OCI-LY1 (cell line): ENCODE measurements around the gene FXYD1.
A peak's percentile ranks its signal among the peaks of the same experiment; 100 is the strongest.

Experiments
- H2AFZ ChIP-seq: fragments of 200-600 bp; sonication (generic), shearing (Covaris generic); 2 replicates; pipeline ENCODE4 v1.6.0; 2014; ENCODE audit warnings: antibody characterized with exemption, mild to moderate bottlenecking, low read length
- H3F3A ChIP-seq: fragments of 200-600 bp; sonication (generic), shearing (Covaris generic); 2 replicates; pipeline ENCODE4 v1.6.0; 2014; ENCODE audit warnings: mild to moderate bottlenecking, antibody characterized with exemption, low read length, moderate library complexity; ENCODE audit not compliant: insufficient read depth
- H3K27ac ChIP-seq: fragments of 200-600 bp; sonication (generic); 2 replicates; pipeline ENCODE4 v1.5.1; 2014; ENCODE audit warnings: low read length, mixed run types, mild to moderate bottlenecking, low read depth; ENCODE audit not compliant: poor library complexity, severe bottlenecking
- H3K27me3 ChIP-seq: fragments of 200-600 bp; sonication (generic); 2 replicates; pipeline ENCODE4 v1.6.0; 2014; ENCODE audit warnings: antibody characterized with exemption, mild to moderate bottlenecking, low read length, moderate library complexity; ENCODE audit not compliant: insufficient read depth
- H3K36me3 ChIP-seq: fragments of 200-600 bp; sonication (generic); 2 replicates; pipeline ENCODE4 v1.6.1; 2014; ENCODE audit warnings: mild to moderate bottlenecking, antibody characterized with exemption, low read length, moderate library complexity, mixed read lengths; ENCODE audit not compliant: insufficient read depth
- H3K4me1 ChIP-seq: fragments of 200-600 bp; sonication (generic); 2 replicates; pipeline ENCODE4 v1.5.1; 2014; ENCODE audit warnings: mild to moderate bottlenecking, low read length, moderate library complexity; ENCODE audit not compliant: insufficient read depth, severe bottlenecking
- H3K4me2 ChIP-seq: fragments of 200-600 bp; sonication (generic), shearing (Covaris generic); 2 replicates; pipeline ENCODE4 v1.6.1; 2014; ENCODE audit warnings: low read length
- H3K4me3 ChIP-seq: fragments of 200-600 bp; sonication (generic); 2 replicates; pipeline ENCODE4 v1.5.1; 2014; ENCODE audit warnings: low read length, low read depth, mild to moderate bottlenecking, mixed read lengths; ENCODE audit not compliant: poor library complexity, severe bottlenecking
- H3K79me2 ChIP-seq: fragments of 200-600 bp; shearing (Covaris generic); 2 replicates; pipeline ENCODE4 v1.6.1; 2016; ENCODE audit warnings: mixed run types, low read length, mixed read lengths; ENCODE audit not compliant: insufficient read depth
- H3K9ac ChIP-seq: fragments of 200-600 bp; sonication (generic), shearing (Covaris generic); 2 replicates; pipeline ENCODE4 v1.6.1; 2014; ENCODE audit warnings: mild to moderate bottlenecking, low read length, mixed read lengths
- H3K9me2 ChIP-seq: fragments of 200-600 bp; sonication (generic), shearing (Covaris generic); 2 replicates; pipeline ENCODE4 v1.6.1; 2014; ENCODE audit warnings: low read depth, mild to moderate bottlenecking, low read length, mixed read lengths
- H3K9me3 ChIP-seq: fragments of 200-600 bp; shearing (Covaris generic); 2 replicates; pipeline ENCODE4 v1.6.1; 2014; ENCODE audit warnings: low read length, mixed read lengths
- H4K20me1 ChIP-seq: fragments of 200-600 bp; sonication (generic), shearing (Covaris generic); 2 replicates; pipeline ENCODE4 v1.6.0; 2016; ENCODE audit warnings: mild to moderate bottlenecking, low read length; ENCODE audit not compliant: insufficient read depth
- CTCF ChIP-seq: fragments of 200-600 bp; sonication (generic), shearing (Covaris generic); IDR thresholded peaks from 2 replicates; pipeline ENCODE4 v1.5.1; 2017; ENCODE audit warnings: mild to moderate bottlenecking, antibody characterized with exemption, low read length, moderate library complexity, mixed read lengths
- EZH2 ChIP-seq: fragments of 200-600 bp; sonication (generic), shearing (Covaris generic); IDR thresholded peaks from 2 replicates; pipeline ENCODE4 v1.8.0; 2017; ENCODE audit warnings: borderline replicate concordance, mixed run types, mild to moderate bottlenecking, antibody characterized with exemption, low read length, moderate library complexity, mixed read lengths

The FXYD1 gene

GRCh38 chr19:35156673-35157014 lies 18.0 kb downstream of the FXYD1 start:
- Histone ChIP-seq H3K4me1 (peaks cover 23% of the 10 kb centered on the region), H3K9me3 (no peaks in the 10 kb centered on the region), H3K36me3 (peaks cover 56% of the 10 kb centered on the region), H4K20me1 (no peaks in the 10 kb centered on the region), H3K4me2 (peak overlapping the region; percentile 77), H3K9ac (peak overlapping the region; percentile 72; the same call in 1 of the 2 replicates), H3K4me3 (peak overlapping the region; percentile 68), H3K79me2 (no peaks in the 10 kb centered on the region), H3F3A (no peaks in the 10 kb centered on the region), H3K27me3 (no peaks in the 10 kb centered on the region), H3K27ac (peak overlapping the region; percentile 55), H3K9me2 (no peaks in the 10 kb centered on the region), H2AFZ (no peak overlapping the region)
- TF ChIP-seq EZH2 (no peak), CTCF (no peak)

- Histone ChIP-seq H3F3A (no peaks in the 10 kb centered on the region), H3K4me1 (peaks cover 23% of the 10 kb centered on the region), H3K4me3 (no peak overlapping the region), H4K20me1 (no peaks in the 10 kb centered on the region), H3K9me3 (0 out of 2 replicates have a peak, but pooled peaks cover 5% of the 10 kb centered on the region), H3K36me3 (peaks cover 63% of the 10 kb centered on the region), H3K9ac (no peak overlapping the region), H3K9me2 (no peaks in the 10 kb centered on the region), H3K79me2 (no peaks in the 10 kb centered on the region), H3K4me2 (no peak overlapping the region), H2AFZ (no peak overlapping the region), H3K27me3 (no peaks in the 10 kb centered on the region), H3K27ac (no peak overlapping the region)
- TF ChIP-seq CTCF (no peak), EZH2 (no peak)
These were observed 18.8 kb downstream of the FXYD1 start for GRCh38 chr19:35157431-35157830.

- no peak for TF ChIP-seq CTCF
- TF ChIP-seq EZH2, result no peak
- no peak overlapping the region for H3K4me3 ChIP-seq
- peaks cover 14% of the 10 kb centered on the region for H3K4me1 ChIP-seq
- no peak overlapping the region for H2AFZ ChIP-seq
- H3F3A ChIP-seq, result no peaks in the 10 kb centered on the region
- H3K27me3 ChIP-seq, result no peaks in the 10 kb centered on the region
- no peaks in the 10 kb centered on the region for H4K20me1 ChIP-seq
- peaks cover 23% of the 10 kb centered on the region for H3K9me3 ChIP-seq
- H3K36me3 ChIP-seq, result peaks cover 85% of the 10 kb centered on the region
- no peaks in the 10 kb centered on the region for H3K9me2 ChIP-seq
- H3K79me2 ChIP-seq, result no peaks in the 10 kb centered on the region
- no peak overlapping the region for H3K4me2 ChIP-seq
- H3K27ac ChIP-seq, result no peak overlapping the region
- H3K9ac ChIP-seq, result no peak overlapping the region
These were observed 21.0 kb downstream of the FXYD1 start for GRCh38 chr19:35159606-35160005.
